ENCODE measurements around the gene DUSP12. TPM values are rescaled to one million over a fixed set of nuclear protein-coding genes. Genes with fewer than 3 reads are reported as not detected.

DUSP12 gene
- total and polyA plus RNA-seq, 9 of the 15 experiments (the other 6 are each of a cell fraction or from before 2014, with no cell fraction given): 10.4 to 81.4 (median 43.6) TPM

DNA sequence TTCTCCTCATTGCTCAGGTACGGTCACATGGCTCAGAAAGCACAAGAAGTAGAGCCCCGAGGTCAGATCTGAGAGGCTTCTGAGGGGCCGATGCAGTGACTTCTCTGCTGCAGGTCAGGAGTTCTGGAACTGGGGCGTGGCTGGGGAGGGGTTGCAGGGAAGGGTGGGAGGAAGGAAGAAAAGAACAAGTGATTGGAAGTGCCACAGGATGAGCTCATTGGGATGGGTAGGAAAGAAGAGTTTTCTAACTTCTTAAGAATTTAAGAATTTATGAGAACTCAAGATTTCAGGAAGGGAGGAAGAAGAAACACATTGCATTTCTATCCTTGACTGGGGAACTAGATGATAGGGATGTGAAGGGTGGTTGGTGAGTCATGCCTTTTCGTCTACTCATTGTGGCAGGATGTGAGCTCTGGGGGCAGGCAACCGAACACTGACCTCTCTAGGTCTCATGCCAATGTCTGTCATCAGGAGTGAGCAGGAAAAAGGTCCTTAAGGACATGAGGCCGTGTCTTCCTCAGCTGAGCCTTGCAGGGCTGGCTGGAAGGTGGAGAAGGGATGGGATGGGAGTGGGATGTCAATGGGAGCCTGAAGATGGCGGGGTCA lies 27.7 kb upstream of the DUSP12 start (continued):
- TF ChIP-seq TCF7 (IDR thresholded peaks at IDR 0.05; ENCODE audit: borderline replicate concordance): no peak
- TF ChIP-seq, protein P1, sequence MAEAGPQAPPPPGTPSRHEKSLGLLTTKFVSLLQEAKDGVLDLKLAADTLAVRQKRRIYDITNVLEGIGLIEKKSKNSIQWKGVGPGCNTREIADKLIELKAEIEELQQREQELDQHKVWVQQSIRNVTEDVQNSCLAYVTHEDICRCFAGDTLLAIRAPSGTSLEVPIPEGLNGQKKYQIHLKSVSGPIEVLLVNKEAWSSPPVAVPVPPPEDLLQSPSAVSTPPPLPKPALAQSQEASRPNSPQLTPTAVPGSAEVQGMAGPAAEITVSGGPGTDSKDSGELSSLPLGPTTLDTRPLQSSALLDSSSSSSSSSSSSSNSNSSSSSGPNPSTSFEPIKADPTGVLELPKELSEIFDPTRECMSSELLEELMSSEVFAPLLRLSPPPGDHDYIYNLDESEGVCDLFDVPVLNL (CRISPR knock-in tag; IDR thresholded peaks at IDR 0.05; ENCODE audit: low read depth): no peak
- TF ChIP-seq SNIP1 (IDR thresholded peaks at IDR 0.05; ENCODE audit: low read depth): no peak
- TF ChIP-seq SIN3B (IDR thresholded peaks at IDR 0.05; ENCODE audit: low read depth): no peak
- TF ChIP-seq PHF20 (IDR thresholded peaks at IDR 0.05; ENCODE audit: partially characterized antibody): no peak
- TF ChIP-seq HMGN3 (IDR thresholded peaks at IDR 0.05; ENCODE audit: borderline replicate concordance, extremely low read depth, insufficient read length, low read depth, low read length): no peak
- no peak for TF ChIP-seq PBX2 (CRISPR knock-in tag; IDR thresholded peaks at IDR 0.05; ENCODE audit: low read depth)
- TF ChIP-seq PBX2 (tag; conservative IDR thresholded peaks at IDR 0.05; ENCODE audit: low read depth): peak; percentile 58
- TF ChIP-seq GATA2 (CRISPR knock-in tag; IDR thresholded peaks at IDR 0.05): no peak
- 0 out of 2 replicates have a peak, but pooled peaks have one; percentile 51 for TF ChIP-seq GATAD2A (IDR thresholded peaks at IDR 0.05)
- TF ChIP-seq PTTG1 (tag; IDR thresholded peaks at IDR 0.05; ENCODE audit: low read depth): no peak
- peak; percentile 98 for TF ChIP-seq FOSL1 (tag; conservative IDR thresholded peaks at IDR 0.05)
- TF ChIP-seq CREBBP (IDR thresholded peaks at IDR 0.05; ENCODE audit: low read depth, low read length): no peak
- peak; percentile 84; the same call in 1 of the 2 replicates for TF ChIP-seq NBN (IDR thresholded peaks at IDR 0.05; ENCODE audit: low read depth)
- TF ChIP-seq ZNF57 (CRISPR knock-in tag; IDR thresholded peaks at IDR 0.05): no peak
- no peak for TF ChIP-seq ZNF561 (CRISPR knock-in tag; conservative IDR thresholded peaks at IDR 0.05)
- TF ChIP-seq CTCFL (IDR thresholded peaks at IDR 0.05; ENCODE audit: borderline replicate concordance, insufficient read depth, low read depth, low read length, poor library complexity, severe bottlenecking): no peak
- peak; percentile 21; the same call in 1 of the 2 replicates for TF ChIP-seq BRD4 (IDR thresholded peaks at IDR 0.05)
- TF ChIP-seq MTF1 (CRISPR knock-in tag; IDR thresholded peaks at IDR 0.05; ENCODE audit: borderline replicate concordance): no peak
- 0 out of 2 replicates have a peak, but pooled peaks have one; percentile 20 for TF ChIP-seq TRIM28 (IDR thresholded peaks at IDR 0.05)
- TF ChIP-seq MECOM (CRISPR knock-in tag; IDR thresholded peaks at IDR 0.05): peak; percentile 67; the same call in 1 of the 2 replicates
- TF ChIP-seq L3MBTL2 (IDR thresholded peaks at IDR 0.05): peak; percentile 52
- TF ChIP-seq ZZZ3 (IDR thresholded peaks at IDR 0.05): no peak
- peak; percentile 86 for TF ChIP-seq HDAC2 (IDR thresholded peaks at IDR 0.05)
- no peak for TF ChIP-seq DDX20 (tag; IDR thresholded peaks at IDR 0.05; ENCODE audit: low read depth)
- TF ChIP-seq SMAD3 (CRISPR knock-in tag; conservative IDR thresholded peaks at IDR 0.05): no peak
